GM20431 (cell line): Measurements from ENCODE around the gene DENND4A.

Experiments used
- in situ Hi-C: fragments of 300-500 bp; cut with MseI, MboI; formaldehyde crosslinking; loops from one replicate; pipeline ENCODE4 v1.15.0; 2020; ENCODE audit warnings: low sequenced_read_pairs; ENCODE audit not compliant: unreplicated experiment

DENND4A gene

DNA sequence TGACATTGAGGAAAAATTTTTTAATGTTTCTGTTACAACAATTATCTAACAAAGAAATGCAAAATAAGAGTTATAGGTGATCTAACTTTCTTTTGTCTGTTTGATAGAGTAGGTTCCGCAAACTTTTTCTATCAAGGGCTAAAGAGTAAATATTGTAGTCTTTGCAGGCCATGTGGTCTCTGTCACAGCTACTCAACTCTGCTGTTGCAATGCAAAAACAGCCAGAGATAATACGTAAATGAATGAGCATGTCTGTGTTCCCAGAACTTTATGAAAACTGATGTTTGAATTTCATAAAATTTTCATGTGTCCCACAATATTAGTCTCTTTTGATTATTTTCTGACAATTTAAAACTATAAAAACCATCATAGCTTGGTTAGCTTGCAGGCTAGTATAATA is 97.0 kb downstream of the DENND4A start:
- in situ Hi-C loops = no loop called here

DNA sequence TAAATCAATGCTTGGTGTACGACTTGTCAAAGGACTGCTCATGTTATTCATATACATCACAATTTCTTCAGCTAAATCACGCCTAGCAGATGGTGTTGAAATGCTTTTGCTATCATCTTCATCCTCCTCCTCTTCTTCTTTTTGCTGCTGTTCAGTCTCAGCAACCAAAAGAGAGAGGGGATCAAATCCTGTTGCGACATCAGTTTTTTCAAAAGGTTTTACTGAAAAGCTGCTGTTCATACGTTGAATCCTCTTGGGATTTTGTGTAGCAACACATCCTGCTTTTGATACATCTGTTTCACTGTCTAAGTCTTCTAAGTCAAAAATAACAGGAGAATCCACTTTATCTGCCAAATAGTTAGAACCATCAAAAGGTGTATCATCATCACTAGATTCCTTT is 101.3 kb downstream of the DENND4A start:
- in situ Hi-C loops = no loop called here

DNA sequence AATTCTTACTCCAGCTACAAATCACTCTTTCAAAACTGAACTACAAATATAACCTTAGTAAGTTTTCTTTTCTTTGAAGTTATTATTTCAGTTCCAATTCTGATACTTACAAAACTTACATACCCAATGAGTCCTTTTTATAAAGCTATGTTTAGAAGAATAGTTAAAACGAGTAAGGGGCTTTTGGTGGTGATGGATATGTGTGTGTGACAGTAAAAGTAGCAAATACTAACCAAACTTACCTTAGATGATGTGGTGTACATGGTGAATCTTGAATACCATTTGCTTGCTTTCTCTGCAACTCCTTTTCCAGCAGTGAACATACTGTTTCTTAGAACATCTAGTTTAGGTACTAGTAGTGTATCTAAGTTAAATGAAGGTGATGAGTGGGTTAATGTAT is 101.9 kb downstream of the DENND4A start:
- in situ Hi-C loops = no loop called here

DNA sequence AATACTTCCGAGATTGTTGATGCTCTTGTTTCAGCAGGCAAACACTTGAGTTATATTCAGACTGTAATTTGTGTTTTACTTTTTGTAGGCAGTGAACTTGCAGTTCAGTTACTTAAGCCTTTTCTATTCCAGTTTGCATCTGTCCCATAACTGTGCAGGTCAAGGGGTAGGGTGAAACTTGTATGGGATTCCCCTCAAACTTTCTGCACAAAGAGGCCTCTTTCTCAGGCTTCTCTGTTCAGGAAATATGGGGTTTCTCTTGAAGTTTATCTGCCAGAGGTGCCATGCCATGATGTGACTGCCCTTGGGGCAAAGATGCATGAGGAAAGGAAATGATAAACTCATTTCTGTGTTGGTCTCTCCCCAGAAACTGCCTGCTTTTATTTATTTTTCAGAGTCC is 103.6 kb downstream of the DENND4A start:
- in situ Hi-C loops = no loop called here

GRCh38 chr15:65682404-65682911 is 109.6 kb downstream of the DENND4A start:
- in situ Hi-C loops = no loop called here

DNA sequence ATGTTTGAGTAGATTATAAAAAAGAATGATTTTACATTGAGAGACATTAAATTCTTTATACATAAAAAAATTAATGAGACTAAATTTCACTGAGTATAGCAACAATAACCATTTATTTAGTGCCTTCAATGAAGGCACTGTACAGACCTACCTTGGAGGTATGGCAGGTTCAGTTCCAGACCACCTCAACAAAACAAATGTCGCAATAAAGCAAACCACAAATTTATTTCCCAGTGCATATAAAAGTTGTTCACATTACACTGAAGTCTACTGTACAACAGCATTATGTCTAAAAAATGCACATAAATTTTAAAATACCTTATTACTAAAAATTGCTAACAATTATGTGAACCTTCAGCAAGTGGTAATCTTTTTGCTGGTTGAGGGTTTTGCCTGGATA is 111.5 kb downstream of the DENND4A start:
- in situ Hi-C loops = no loop called here

- in situ Hi-C loops = no loop called here
Measured at GRCh38 chr15:65676123-65676522, 116.0 kb downstream of the DENND4A start.

DNA sequence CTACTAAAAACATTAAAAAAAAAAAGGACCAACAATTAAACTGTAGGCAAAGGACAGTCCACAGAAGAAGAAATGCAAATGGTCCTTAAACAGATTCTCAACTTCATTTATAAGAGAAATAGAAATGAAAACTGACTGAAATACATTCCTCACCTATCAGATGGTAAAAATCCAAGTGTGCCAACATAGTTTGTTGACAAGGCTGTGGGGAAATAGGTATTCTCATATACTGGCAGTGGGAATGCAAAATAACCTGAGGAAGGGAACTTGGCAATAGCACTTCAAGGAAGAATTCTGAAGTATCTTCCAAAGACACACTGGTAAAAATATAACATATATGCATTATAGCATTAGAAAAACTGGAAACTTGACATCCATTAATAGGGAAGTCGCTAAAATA is 116.5 kb downstream of the DENND4A start:
- in situ Hi-C loops = no loop called here

- in situ Hi-C loops = no loop called here
Measured at GRCh38 chr15:65666257-65666656, 125.8 kb downstream of the DENND4A start.

DNA sequence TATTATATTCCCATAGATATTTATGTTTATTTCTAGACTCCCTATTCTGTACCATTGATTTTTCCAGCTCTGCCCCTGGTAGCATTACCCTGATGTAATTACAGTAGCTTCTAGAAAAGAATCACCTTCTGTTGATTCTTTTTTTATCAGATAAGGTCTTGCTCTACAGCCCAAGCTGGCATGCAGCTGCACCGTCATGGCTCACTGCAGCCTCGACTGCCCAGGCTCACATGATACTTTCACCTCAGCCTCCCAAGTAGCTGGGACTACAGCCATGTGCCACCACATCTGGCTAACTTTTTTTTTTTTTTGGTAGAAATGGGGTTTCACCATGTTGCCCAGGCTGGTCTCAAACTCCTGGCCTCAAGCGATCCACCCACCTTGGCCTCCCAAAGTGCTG is 128.6 kb downstream of the DENND4A start:
- in situ Hi-C loops = no loop called here

GRCh38 chr15:65660927-65661326 is 131.2 kb downstream of the DENND4A start:
- in situ Hi-C loops = no loop called here

- in situ Hi-C loops = no loop called here
Measured at GRCh38 chr15:65659502-65660052, 132.5 kb downstream of the DENND4A start.

DNA sequence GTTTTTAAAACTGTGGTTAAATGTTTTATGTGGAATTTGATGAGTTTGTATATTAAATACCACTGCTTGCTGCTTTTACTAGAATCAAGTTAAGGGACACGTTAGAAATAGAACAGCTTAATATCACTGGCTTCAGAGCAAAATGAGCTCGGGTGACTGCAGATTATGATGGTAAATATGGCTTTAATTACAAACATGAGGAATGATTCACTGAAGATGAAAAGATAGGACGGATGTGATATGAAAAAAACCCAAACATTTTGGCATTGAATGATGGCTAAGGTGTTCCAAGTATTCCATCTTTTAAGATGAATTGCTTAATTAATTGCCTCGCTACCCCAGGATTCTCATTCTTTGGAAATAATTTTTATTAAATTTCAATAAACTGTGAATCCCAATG is 136.6 kb downstream of the DENND4A start:
- in situ Hi-C loops = no loop called here

DNA sequence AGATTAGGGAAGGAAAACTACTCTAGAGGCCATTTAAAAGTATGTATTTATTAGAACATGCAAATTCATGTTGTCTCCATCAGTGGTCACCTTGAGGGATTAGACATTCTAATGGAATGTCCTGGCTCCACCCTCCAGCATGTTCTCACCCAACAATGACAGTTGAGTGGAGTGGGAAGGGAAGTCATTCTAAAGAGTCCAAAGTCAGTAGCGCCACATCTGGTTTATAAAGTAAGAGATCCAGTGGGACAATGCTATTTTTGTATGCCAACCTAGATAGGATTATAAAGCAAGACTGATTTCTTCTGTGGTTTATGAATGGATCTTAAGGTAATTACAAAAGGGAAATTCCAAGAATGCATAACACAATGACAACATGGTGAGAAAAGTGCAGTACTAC is 137.1 kb downstream of the DENND4A start:
- in situ Hi-C loops = no loop called here

GRCh38 chr15:65653801-65654521 is 138.1 kb downstream of the DENND4A start:
- in situ Hi-C loops = no loop called here

- in situ Hi-C loops = no loop called here
Measured at GRCh38 chr15:65653341-65653740, 138.8 kb downstream of the DENND4A start.

- in situ Hi-C loops = no loop called here
Measured at GRCh38 chr15:65651831-65652749, 140.0 kb downstream of the DENND4A start.

DNA sequence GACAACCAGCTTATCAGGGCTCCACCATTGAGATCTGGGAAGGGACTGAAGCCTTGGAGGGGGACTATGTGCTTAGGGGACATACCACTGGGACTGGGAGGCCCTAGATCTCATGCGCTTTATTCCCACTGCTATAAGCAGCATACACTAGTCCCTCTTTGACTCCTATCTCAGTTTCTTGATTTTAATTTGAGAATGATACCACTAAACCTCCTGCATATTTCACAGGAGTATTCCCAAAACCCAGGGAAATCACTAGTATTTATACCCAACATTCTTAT is 141.1 kb downstream of the DENND4A start:
- in situ Hi-C loops = no loop called here

DNA sequence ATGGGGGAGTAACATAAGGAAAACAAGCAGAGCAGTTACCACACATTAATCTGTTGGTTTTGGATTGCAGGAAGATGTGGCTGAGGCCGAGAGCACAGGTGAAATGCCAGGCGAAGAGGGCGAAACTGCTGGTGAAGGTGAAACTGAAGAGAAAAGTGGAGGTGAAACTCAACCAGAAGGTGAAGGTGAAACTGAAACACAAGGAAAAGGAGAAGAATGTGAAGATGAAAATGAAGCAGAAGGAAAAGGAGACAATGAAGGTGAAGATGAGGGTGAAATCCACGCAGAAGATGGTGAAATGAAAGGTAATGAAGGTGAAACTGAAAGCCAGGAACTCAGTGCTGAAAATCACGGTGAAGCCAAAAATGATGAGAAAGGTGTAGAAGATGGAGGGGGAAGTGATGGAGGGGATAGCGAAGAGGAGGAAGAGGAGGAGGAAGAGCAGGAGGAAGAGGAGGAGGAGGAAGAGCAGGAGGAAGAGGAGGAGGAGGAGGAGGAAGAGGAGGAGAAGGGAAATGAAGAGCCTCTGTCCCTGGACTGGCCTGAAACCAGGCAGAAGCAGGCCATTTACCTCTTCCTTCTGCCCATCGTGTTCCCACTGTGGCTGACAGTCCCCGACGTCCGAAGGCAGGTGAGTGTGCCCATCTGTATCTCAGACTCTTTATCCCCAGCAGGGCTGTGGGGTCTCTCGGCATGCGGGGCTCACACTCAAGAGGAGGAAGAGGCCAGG is 141.6 kb downstream of the DENND4A start:
- in situ Hi-C loops = no loop called here

DNA sequence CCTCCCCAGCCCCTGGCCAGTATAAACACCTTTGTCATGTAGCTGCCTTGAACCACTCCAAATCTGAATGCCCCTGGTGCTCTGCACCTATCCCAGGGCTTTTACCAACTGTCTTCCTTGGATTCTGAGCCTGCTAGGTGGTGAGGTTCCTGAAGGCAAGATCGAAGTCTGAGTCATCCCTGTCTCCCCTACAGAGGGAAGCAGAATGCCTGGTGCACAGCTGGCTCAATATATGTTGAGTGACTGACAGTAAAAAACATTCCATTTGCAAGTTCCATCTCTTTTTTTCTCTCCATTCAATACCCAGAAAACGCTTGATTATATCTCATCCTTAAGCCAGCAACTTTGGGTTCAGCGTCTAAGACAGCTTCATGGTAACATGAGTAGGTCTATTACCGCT is 145.6 kb downstream of the DENND4A start:
- in situ Hi-C loops = loop anchor here (25.0 kb wide), 1 partner anchor 191 kb away; no protein-coding TSS in a partner anchor
